Activated T-helper 1 cell treated with anti-CD3 and anti-CD28 coated beads, Interleukin-12 subunit alpha, Interleukin-12 subunit beta, Interleukin-2, Interleukin-4 antibody, amounts not matched to agents 30 ng/mL and 10 ng/mL and 1 ng/mL, durations not matched to agents 14 hours and 24 hours and 36 hours (primary cell): ENCODE measurements around the gene NR6A1. TPM values are rescaled to one million over a fixed set of nuclear protein-coding genes. Genes with fewer than 3 reads are reported as not detected.

Experiments used
- DNase-seq: peaks from one replicate; pipeline ENCODE4 v3.0.0; 2021; ENCODE audit warnings: low spot score
- H3K27ac Mint-ChIP-seq: one replicate; pipeline ENCODE4 v1.8.0; 2021; ENCODE audit warnings: mild to moderate bottlenecking, mixed read lengths
- H3K27me3 Mint-ChIP-seq: one replicate; pipeline ENCODE4 v1.8.0; 2022; ENCODE audit warnings: mild to moderate bottlenecking, moderate library complexity, mixed read lengths; ENCODE audit not compliant: insufficient read depth
- H3K36me3 Mint-ChIP-seq: one replicate; pipeline ENCODE4 v1.8.0; 2021; ENCODE audit warnings: low read depth, mixed read lengths
- H3K4me1 Mint-ChIP-seq: one replicate; pipeline ENCODE4 v1.8.0; 2021; ENCODE audit warnings: low read depth, mixed read lengths
- H3K4me3 Mint-ChIP-seq: one replicate; pipeline ENCODE4 v1.8.0; 2021; ENCODE audit warnings: mild to moderate bottlenecking, moderate library complexity, mixed read lengths
- H3K9me3 Mint-ChIP-seq: one replicate; pipeline ENCODE4 v1.8.0; 2021; ENCODE audit warnings: mixed read lengths
- intact Hi-C: fragments of 100-400 bp; cut with micrococcal nuclease; formaldehyde crosslinking; loops from one replicate; pipeline ENCODE4 v1.15.1; 2024
- total RNA-seq: library from RNA; stranded (reverse); gene quantifications from 2 replicates; pipeline ENCODE4 v1.2.3, GENCODE V29; 2022

Gene NR6A1
- total RNA-seq, 1 donor from 2014 or later, result 1.7 TPM

DNA sequence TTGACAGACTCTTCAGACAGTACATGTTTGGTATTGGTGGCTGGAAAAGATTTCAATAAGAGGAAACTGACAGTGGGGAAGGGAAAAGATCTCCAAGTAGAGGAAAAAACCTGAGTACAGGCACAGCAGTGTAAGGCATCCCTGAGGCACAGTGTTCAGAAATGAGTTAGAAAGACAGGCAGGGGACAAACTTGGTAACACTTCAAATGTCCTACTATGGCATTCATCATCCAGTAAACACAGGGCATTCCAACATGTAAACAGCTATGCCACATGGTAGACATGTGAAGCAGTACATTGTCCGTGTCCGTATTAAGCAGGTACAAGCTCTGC lies 218.9 kb downstream of the NR6A1 start:
- no peaks in the 10 kb centered on the region for H3K27me3 Mint-ChIP-seq
- H3K9me3 Mint-ChIP-seq, result no peaks in the 10 kb centered on the region
- H3K27ac Mint-ChIP-seq, result no peak overlapping the region
- no peaks in the 10 kb centered on the region for H3K36me3 Mint-ChIP-seq
- H3K4me3 Mint-ChIP-seq, result no peak overlapping the region
- DNase-seq, result no peak
- intact Hi-C loops, result no loop called here
- H3K4me1 Mint-ChIP-seq, result peaks cover 17% of the 10 kb centered on the region

DNA sequence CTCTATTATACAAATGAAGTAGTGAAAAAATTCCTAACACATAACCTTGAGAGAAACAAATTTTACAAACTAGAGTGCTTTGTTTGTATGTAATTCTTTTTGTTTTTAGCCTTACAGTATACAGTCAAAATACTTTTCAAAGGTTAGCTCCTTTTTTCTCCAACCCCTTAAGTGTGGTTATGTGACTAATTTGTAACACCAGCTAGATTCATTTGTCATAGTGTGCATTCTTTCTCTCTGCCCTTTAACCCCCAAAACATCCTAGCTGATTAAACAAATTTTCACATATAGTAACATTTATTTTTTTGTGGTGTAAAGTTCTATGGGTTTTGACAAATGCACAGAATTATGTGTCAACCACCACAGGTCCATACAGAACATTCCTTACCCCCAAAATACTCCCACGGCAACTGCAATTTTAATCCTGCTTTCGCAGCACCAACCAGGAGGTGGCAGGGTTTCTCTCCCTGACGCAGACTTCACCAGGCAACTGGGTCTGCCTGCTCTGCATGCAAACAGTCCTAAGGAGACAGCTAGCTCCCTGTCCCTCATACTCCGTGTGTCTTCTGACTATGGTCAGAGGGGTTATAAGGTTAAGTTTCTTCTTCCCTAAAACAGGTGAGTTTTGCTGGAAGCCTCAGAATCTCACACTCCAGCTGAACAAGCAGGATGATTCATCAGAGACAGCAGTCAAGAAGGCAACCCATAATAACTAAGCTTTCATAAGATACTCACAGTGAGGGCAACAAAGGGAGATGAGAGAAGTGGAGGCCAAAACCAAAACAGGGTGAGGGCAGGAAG lies 219.4 kb downstream of the NR6A1 start:
- intact Hi-C loops, result loop anchor here (1.0 kb wide), 1 partner anchor 161 kb away; no protein-coding TSS in a partner anchor
- Mint-ChIP-seq H3K9me3 (no peaks in the 10 kb centered on the region), H3K27me3 (no peaks in the 10 kb centered on the region), H3K36me3 (no peaks in the 10 kb centered on the region), H3K4me1 (peaks cover 17% of the 10 kb centered on the region), H3K4me3 (no peak overlapping the region), H3K27ac (no peak overlapping the region)
- peak; percentile 17 for DNase-seq

DNA sequence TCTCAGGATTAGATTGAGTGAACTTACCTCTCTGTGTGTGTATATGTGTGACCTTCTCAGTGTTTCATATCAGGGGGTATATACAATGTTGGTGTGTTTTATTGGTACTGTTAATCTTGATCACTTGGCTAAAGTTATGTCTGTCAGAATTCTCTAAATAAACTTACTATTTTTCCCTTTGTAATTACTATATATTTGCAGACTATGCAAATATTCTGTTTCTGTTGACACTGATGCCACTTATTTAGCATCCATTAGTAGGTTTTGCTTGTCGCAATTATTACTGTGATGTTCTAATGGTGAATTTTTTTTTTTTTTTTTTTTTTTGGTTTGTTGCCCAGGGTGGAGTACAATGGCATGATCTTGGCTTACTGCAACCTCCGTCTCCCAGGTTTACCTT lies 221.0 kb downstream of the NR6A1 start:
- H3K4me1 Mint-ChIP-seq, result peaks cover 17% of the 10 kb centered on the region
- intact Hi-C loops, result no loop called here
- DNase-seq, result no peak
- H3K4me3 Mint-ChIP-seq, result no peak overlapping the region
- H3K27ac Mint-ChIP-seq, result no peak overlapping the region
- no peaks in the 10 kb centered on the region for H3K36me3 Mint-ChIP-seq
- peaks cover 1% of the 10 kb centered on the region for H3K27me3 Mint-ChIP-seq
- H3K9me3 Mint-ChIP-seq, result no peaks in the 10 kb centered on the region

DNA sequence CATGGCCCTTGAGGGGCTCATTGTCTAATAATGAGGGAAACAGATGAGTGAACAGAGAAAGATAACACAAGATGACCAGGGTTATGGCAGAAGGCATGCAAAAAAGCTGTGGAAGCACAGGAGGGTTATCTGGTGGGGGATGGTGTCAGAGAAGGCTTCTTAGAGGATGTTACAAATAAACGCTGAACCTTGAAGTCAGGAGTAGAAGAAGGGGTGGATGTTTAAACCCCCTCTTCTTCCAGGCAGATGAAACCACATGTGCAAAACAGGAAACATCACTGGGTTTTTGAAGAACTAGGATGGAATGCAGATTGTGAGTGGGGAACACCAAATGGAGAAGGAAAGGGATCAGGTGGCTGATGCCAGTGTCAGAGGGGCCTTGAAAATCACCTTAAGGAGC lies 222.1 kb downstream of the NR6A1 start:
- no peak for DNase-seq
- Mint-ChIP-seq H3K9me3 (no peaks in the 10 kb centered on the region), H3K4me1 (peaks cover 17% of the 10 kb centered on the region), H3K27me3 (peaks cover 1% of the 10 kb centered on the region), H3K4me3 (no peak overlapping the region), H3K36me3 (no peaks in the 10 kb centered on the region), H3K27ac (no peak overlapping the region)
- intact Hi-C loops, result no loop called here

DNA sequence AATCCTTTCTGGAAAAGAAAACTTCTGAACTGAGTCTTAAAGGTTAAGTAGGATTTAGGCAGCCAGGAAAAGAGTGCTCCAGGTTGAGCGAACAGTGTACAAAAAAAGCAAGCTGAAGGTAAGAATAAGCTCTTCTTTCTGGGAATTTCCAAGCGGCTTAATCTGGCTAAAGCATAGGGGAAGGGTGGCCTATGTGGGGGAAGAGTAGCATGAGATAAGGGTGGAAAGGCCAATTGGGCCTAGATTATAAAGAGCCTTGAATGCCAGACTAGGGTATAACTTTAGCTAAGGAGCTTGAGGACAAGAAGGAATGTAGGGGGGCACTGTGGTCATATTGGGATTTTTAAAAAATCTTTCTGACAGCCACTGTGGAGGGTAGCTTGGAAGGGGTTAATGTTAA lies 226.6 kb downstream of the NR6A1 start:
- Mint-ChIP-seq H3K4me1 (peaks cover 13% of the 10 kb centered on the region), H3K36me3 (no peaks in the 10 kb centered on the region), H3K27ac (no peak overlapping the region), H3K27me3 (peaks cover 1% of the 10 kb centered on the region), H3K4me3 (no peak overlapping the region), H3K9me3 (no peaks in the 10 kb centered on the region)
- intact Hi-C loops, result no loop called here
- DNase-seq, result no peak

DNA sequence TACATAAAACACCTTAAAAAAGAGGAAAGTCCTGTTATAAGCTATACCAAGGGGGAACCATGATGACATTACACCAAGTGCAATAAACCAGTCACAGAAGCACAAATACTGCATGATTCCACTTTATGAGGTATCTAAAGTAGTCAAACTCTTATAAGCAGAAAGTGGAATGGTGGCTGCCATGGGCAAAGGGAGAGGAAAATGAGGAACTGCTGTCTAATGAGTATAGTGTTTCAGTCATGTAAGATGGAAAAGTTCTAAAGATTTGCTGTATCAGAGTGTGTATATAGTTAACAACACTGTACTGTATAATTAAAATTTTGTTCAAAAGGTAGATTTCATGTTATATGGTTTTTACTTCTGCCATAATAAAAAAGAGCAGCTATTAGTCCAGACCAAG lies 229.3 kb downstream of the NR6A1 start:
- H3K9me3 Mint-ChIP-seq, result no peaks in the 10 kb centered on the region
- no peak overlapping the region for H3K4me3 Mint-ChIP-seq
- intact Hi-C loops, result no loop called here
- H3K4me1 Mint-ChIP-seq, result no peaks in the 10 kb centered on the region
- H3K36me3 Mint-ChIP-seq, result no peaks in the 10 kb centered on the region
- no peak overlapping the region for H3K27ac Mint-ChIP-seq
- DNase-seq, result no peak
- peaks cover 1% of the 10 kb centered on the region for H3K27me3 Mint-ChIP-seq

DNA sequence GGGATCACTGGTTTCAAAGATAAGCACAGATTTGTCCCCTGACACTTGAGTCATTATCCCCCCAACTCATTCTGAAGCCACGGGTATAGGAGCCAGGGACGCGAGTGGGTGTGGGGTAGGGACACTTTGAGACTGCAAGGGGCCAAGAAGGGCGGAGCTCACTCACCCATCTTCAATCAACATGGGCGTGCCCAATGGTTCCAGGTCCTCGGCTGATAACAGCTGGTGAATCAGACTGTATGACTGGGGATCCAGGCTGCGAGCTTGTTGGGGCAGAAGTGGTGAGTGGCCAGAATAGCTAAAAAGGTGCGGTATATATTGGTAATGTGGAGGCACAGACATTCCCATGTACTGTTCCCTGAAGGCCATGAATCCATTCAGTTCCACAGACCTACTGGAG lies 233.2 kb downstream of the NR6A1 start:
- Mint-ChIP-seq H3K4me1 (no peaks in the 10 kb centered on the region), H3K36me3 (no peaks in the 10 kb centered on the region), H3K4me3 (no peak overlapping the region), H3K27ac (no peak overlapping the region), H3K27me3 (peaks cover 2% of the 10 kb centered on the region), H3K9me3 (no peaks in the 10 kb centered on the region)
- intact Hi-C loops, result loop anchor here (5.0 kb wide), 1 partner anchor 411 kb away; no protein-coding TSS in a partner anchor
- no peak for DNase-seq

DNA sequence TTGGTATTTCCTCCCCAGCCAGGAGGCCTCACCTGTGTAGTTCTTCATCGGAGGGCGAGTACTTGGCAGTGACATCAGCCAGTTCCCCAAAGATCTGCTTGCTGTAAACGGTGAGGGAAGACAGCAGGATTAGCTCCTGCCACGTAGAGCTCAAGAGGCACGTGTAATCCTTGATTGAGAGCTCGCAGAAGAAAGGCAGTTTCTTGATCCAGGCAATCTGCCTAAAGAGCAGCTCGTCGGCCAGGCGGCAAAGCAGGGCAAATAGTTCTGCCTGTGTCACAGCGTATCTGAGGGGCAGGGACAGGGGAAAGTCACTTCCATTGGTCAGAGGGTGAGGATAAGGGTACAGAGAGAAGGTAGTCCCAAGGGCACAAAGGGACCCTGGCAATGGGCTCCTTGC lies 235.3 kb downstream of the NR6A1 start:
- intact Hi-C loops, result loop anchor here (1.0 to 5.0 kb wide), 2 partner anchors 117 to 409 kb away; no protein-coding TSS in a partner anchor
- H3K27ac Mint-ChIP-seq, result no peak overlapping the region
- H3K4me3 Mint-ChIP-seq, result no peak overlapping the region
- no peaks in the 10 kb centered on the region for H3K4me1 Mint-ChIP-seq
- no peaks in the 10 kb centered on the region for H3K36me3 Mint-ChIP-seq
- no peak for DNase-seq
- no peaks in the 10 kb centered on the region for H3K9me3 Mint-ChIP-seq
- H3K27me3 Mint-ChIP-seq, result peaks cover 2% of the 10 kb centered on the region

DNA sequence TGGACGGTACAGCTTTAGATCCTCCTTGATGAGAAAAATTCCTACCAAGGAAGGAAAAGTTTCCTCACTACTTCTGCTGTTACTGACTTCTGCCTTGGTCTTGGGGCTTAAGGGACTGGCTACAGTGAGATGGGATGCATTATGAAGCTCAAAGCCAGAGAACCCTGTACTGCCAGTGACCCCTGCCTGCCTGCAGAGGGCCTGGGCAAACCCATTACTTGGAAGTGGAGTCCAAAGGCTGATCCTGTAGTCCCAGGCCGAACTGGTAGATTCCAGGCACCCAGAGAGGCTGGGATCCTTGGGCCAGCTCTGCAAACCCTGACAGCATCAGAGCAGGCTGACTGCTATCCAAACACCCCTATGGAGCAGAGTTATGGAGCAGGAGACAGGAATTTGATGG lies 238.2 kb downstream of the NR6A1 start:
- H3K27me3 Mint-ChIP-seq, result peaks cover 2% of the 10 kb centered on the region
- no peak overlapping the region for H3K27ac Mint-ChIP-seq
- no peak for DNase-seq
- H3K9me3 Mint-ChIP-seq, result no peaks in the 10 kb centered on the region
- H3K4me1 Mint-ChIP-seq, result no peaks in the 10 kb centered on the region
- intact Hi-C loops, result no loop called here
- no peaks in the 10 kb centered on the region for H3K36me3 Mint-ChIP-seq
- no peak overlapping the region for H3K4me3 Mint-ChIP-seq

DNA sequence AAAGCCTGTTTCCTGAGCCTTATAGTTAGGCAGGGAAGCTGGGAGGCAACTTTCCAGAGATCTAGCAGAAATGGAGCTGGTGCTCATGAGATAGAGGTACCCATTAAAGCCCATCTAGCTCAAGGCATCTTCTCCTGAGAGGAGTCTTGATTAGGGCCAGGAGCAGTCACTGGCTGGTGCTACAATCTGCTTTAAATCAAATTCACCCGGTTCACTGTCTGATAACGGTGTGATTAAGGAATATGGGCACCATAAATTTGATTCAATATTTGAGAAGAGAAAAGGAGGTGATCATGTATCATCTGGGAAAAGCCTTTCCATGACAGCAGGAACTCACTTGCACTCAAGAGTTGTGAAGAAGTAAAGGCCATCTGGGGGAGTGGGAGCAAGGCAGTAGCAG lies 240.0 kb downstream of the NR6A1 start:
- no peaks in the 10 kb centered on the region for H3K36me3 Mint-ChIP-seq

DNA sequence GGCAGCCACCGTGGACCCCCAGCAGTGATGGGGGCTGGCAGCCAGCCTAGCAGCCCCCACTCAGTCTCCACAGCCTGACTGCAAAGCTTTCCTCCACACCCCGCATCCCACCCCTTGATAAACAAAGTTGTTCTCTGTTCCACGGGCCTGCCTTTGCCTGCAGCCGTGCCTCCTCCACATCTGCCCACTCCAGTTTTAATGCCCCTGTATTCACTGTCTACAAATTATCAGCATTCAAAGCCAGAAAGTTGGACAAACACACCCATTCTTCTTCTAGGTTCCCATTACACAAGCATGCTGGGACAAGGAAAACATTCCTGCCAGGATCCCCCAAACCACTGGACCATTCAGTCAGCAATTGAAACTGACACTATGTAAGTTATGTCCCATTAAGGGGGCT lies 240.9 kb downstream of the NR6A1 start:
- no peaks in the 10 kb centered on the region for H3K4me1 Mint-ChIP-seq
- intact Hi-C loops, result no loop called here
- H3K36me3 Mint-ChIP-seq, result no peaks in the 10 kb centered on the region
- no peaks in the 10 kb centered on the region for H3K27me3 Mint-ChIP-seq
- H3K27ac Mint-ChIP-seq, result no peak overlapping the region
- H3K9me3 Mint-ChIP-seq, result no peaks in the 10 kb centered on the region
- H3K4me3 Mint-ChIP-seq, result no peak overlapping the region
- DNase-seq, result no peak

More for the DNA sequence above, 240.0 kb downstream of the NR6A1 start:
- intact Hi-C loops, result no loop called here
- H3K4me1 Mint-ChIP-seq, result no peaks in the 10 kb centered on the region
- no peaks in the 10 kb centered on the region for H3K9me3 Mint-ChIP-seq
- DNase-seq, result no peak
- no peak overlapping the region for H3K27ac Mint-ChIP-seq
- H3K27me3 Mint-ChIP-seq, result peaks cover 1% of the 10 kb centered on the region
- no peak overlapping the region for H3K4me3 Mint-ChIP-seq

DNA sequence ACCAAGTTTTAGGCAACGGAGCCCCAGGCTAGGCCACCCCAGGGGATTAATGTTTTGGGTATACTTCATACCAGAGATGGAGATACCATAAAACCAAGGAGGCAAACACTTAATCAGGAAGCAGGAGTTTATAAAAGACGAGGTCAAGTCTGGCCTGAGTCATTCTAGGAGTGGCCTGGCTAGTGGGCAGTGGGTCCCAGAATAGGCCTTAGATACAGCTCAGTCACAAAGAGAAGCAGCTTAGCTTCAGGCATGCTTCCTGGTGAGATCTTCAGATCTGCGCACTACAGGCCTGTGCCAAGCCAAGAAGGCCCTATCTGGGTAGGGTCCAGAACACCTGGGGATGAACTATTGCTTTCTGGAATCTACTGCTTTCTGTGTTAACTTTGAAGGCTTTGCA lies 243.3 kb downstream of the NR6A1 start:
- Mint-ChIP-seq H3K4me1 (no peaks in the 10 kb centered on the region), H3K27ac (no peak overlapping the region), H3K9me3 (no peaks in the 10 kb centered on the region), H3K36me3 (no peaks in the 10 kb centered on the region), H3K27me3 (peaks cover 2% of the 10 kb centered on the region), H3K4me3 (no peak overlapping the region)
- intact Hi-C loops, result no loop called here
- no peak for DNase-seq

DNA sequence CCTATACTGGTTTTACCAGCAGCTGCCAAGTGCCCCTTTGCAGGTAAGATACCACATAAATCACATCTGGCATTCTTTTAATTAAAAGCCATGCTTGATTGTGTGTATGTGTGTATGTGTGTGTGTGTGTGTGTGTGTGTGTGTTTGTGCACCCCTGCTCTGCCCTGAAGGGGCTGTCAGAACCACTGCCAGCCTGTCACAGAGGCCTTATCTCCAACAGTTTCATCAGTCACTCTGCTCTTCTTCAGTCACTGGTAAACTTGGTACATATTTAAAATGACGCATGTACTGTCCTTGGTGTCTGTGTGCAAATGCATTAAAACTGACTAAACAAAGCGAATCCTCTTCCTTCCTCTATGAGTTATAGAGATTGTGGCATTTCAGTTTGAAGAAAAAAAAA lies 244.9 kb downstream of the NR6A1 start:
- H3K36me3 Mint-ChIP-seq, result no peaks in the 10 kb centered on the region
- H3K27ac Mint-ChIP-seq, result no peak overlapping the region
- DNase-seq, result no peak
- H3K9me3 Mint-ChIP-seq, result no peaks in the 10 kb centered on the region
- no peaks in the 10 kb centered on the region for H3K4me1 Mint-ChIP-seq
- H3K27me3 Mint-ChIP-seq, result peaks cover 2% of the 10 kb centered on the region
- no peak overlapping the region for H3K4me3 Mint-ChIP-seq
- intact Hi-C loops, result no loop called here
